GM19467 (cell line): ENCODE measurements around the gene CABCOCO1.
"Not testable (repeated sequence)": the region's sequence is repeated elsewhere in the genome, so short reads cannot be mapped to it uniquely, and the experiment has no call there.

Source experiments
- ATAC-seq: cut with Tn5 transposase; IDR thresholded peaks from one replicate; pipeline ENCODE4 v1.9.1; 2021; ENCODE audit warnings: mild to moderate bottlenecking, moderate library complexity; ENCODE audit not compliant: unreplicated experiment

CABCOCO1 gene

GRCh38 chr10:61642150-61642571 is 20.6 kb upstream of the CABCOCO1 start:
- no peak for ATAC-seq

GRCh38 chr10:61642676-61643075 is 20.1 kb upstream of the CABCOCO1 start:
- ATAC-seq, result no peak

GRCh38 chr10:61643316-61643751 is 19.4 kb upstream of the CABCOCO1 start:
- no peak for ATAC-seq

- ATAC-seq, result no peak
Observed at GRCh38 chr10:61653699-61654098, 9.0 kb upstream of the CABCOCO1 start.

GRCh38 chr10:61655335-61655851 is 7.3 kb upstream of the CABCOCO1 start:
- no peak for ATAC-seq

- no peak for ATAC-seq
Observed at GRCh38 chr10:61663466-61663865, 737 bp downstream of the CABCOCO1 start.

GRCh38 chr10:61664985-61665384 is 2.3 kb downstream of the CABCOCO1 start:
- ATAC-seq, result no peak

GRCh38 chr10:61669161-61669725 is 6.5 kb downstream of the CABCOCO1 start:
- ATAC-seq, result no peak

GRCh38 chr10:61669849-61670248 is 7.1 kb downstream of the CABCOCO1 start:
- no peak for ATAC-seq

GRCh38 chr10:61673360-61673759 is 10.6 kb downstream of the CABCOCO1 start:
- no peak for ATAC-seq

GRCh38 chr10:61682323-61682722 is 19.6 kb downstream of the CABCOCO1 start:
- no peak for ATAC-seq

- ATAC-seq, result no peak
Observed at GRCh38 chr10:61683319-61683718, 20.6 kb downstream of the CABCOCO1 start.

GRCh38 chr10:61684894-61685507 is 22.3 kb downstream of the CABCOCO1 start:
- no peak for ATAC-seq

GRCh38 chr10:61688551-61689308 is 26.0 kb downstream of the CABCOCO1 start:
- no peak for ATAC-seq

- ATAC-seq, result not testable (repeated sequence)
Observed at GRCh38 chr10:61691667-61692066, 28.9 kb downstream of the CABCOCO1 start.

- ATAC-seq, result no peak
Observed at GRCh38 chr10:61692447-61693010, 29.8 kb downstream of the CABCOCO1 start.

- no peak for ATAC-seq
Observed at GRCh38 chr10:61698968-61699655, 36.4 kb downstream of the CABCOCO1 start.

GRCh38 chr10:61701055-61701705 is 38.5 kb downstream of the CABCOCO1 start:
- no peak for ATAC-seq

- ATAC-seq, result no peak
Observed at GRCh38 chr10:61701706-61702105, 39.0 kb downstream of the CABCOCO1 start.

GRCh38 chr10:61702584-61702983 is 39.9 kb downstream of the CABCOCO1 start:
- ATAC-seq, result no peak
